Muscle of leg (tissue), 11 donors: Measurements from ENCODE around the gene ADCY2. TPM values are rescaled to one million over a fixed set of nuclear protein-coding genes. Genes with fewer than 3 reads are reported as not detected.

Source experiments
- DNase-seq: peaks from one replicate; pipeline ENCODE4 v3.0.0; 2013
- H3K27ac ChIP-seq: one replicate; pipeline ENCODE4 v1.5.1; 2013; ENCODE audit warnings: mild to moderate bottlenecking, low read length, control low read depth
- H3K27me3 ChIP-seq: one replicate; pipeline ENCODE4 v1.6.1; 2013; ENCODE audit warnings: low read length; ENCODE audit not compliant: control insufficient read depth, insufficient read depth
- H3K36me3 ChIP-seq: one replicate; pipeline ENCODE4 v1.6.1; 2013; ENCODE audit warnings: low read length; ENCODE audit not compliant: control insufficient read depth, insufficient read depth
- H3K4me1 ChIP-seq: one replicate; pipeline ENCODE4 v1.6.1; 2013; ENCODE audit warnings: low read length; ENCODE audit not compliant: control insufficient read depth, insufficient read depth
- H3K4me3 ChIP-seq: one replicate; pipeline ENCODE4 v1.5.1; 2013; ENCODE audit warnings: low read length, control low read depth
- H3K9me3 ChIP-seq: replicated peaks from 2 replicates; pipeline ENCODE4 v1.6.1; 2013; ENCODE audit warnings: low read depth, low read length; ENCODE audit not compliant: control insufficient read depth
- WGBS: methylation state at CpG from one replicate; pipeline ENCODE4 v1.1.5; 2013; ENCODE audit warnings: missing lambda C conversion rate; ENCODE audit not compliant: insufficient coverage; 5-methylcytosine and 5-hydroxymethylcytosine counted together
- polyA plus RNA-seq, 8 donors: library from polyadenylated mRNA; unstranded; fragments of 120-200 nt; gene quantifications; one replicate each; pipeline versions ENCODE4 v1.2.1 to v1.2.3, GENCODE V29; 2013; ENCODE audit warnings: inconsistent platforms in 1 of 8, low replicate concordance in 1 of 8; ENCODE audit not compliant: insufficient read length in 8 of 8, insufficient read depth in 1 of 8
- total RNA-seq: library from RNA; stranded (reverse); fragments of 120-200 nt; gene quantifications from one replicate; pipeline ENCODE4 v1.2.4, GENCODE V29; 2013

ADCY2 gene
- total and polyA plus RNA-seq, 9 donors: 17.5 to 45.9 (median 30.0) TPM

DNA sequence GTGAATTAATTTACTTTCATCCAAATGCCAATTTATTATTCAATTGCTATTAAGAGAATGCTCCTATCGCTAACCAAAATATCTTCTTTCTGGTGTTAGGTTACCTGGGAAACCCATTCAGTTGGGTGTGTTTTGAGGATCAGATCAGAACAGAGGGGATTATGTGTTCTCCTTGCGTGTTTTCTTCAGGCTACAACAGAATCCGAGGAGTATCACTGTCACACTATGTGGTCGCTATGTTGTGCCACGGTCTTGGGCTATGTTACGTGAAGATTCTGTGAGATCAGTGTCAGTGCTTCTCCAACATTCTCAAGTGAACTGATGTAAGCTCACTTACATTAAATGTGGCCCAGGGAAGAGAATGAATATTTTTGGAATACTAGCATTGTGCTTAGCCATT is 39.0 kb downstream of the ADCY2 start:
- 85% methylated on average over 2 of the region's 6 CpGs for WGBS
- H3K27me3 ChIP-seq: no peaks in the 10 kb centered on the region
- no peaks in the 10 kb centered on the region for H3K36me3 ChIP-seq
- no peaks in the 10 kb centered on the region for H3K9me3 ChIP-seq
- no peak overlapping the region for H3K27ac ChIP-seq
- H3K4me3 ChIP-seq: no peak overlapping the region
- peaks cover 3% of the 10 kb centered on the region for H3K4me1 ChIP-seq
- no peak for DNase-seq

DNA sequence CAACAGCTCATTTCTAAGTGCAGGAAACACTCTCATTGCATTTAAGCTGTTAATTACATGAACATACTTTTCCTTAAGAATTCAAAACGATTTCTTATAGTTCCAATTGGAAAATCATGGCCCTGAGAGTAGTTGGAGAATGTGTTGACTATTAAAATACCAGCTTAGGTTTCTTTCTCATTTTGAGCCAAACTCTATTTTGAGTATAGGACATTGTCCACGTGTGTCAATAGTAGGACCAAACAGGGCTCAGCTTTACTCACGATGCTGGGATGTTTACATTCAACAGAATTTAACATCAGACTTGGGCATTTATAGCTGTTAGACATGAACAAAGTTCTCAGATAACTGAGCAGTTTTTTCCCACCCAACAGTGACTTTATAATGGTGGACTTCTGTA is 39.6 kb downstream of the ADCY2 start:
- WGBS: no CpG with 5 or more reads among the region's 3 CpGs
- Histone ChIP-seq H3K27me3 (no peaks in the 10 kb centered on the region), H3K36me3 (no peaks in the 10 kb centered on the region), H3K4me3 (no peak overlapping the region), H3K9me3 (no peaks in the 10 kb centered on the region), H3K27ac (no peak overlapping the region), H3K4me1 (peaks cover 3% of the 10 kb centered on the region)
- no peak for DNase-seq

DNA sequence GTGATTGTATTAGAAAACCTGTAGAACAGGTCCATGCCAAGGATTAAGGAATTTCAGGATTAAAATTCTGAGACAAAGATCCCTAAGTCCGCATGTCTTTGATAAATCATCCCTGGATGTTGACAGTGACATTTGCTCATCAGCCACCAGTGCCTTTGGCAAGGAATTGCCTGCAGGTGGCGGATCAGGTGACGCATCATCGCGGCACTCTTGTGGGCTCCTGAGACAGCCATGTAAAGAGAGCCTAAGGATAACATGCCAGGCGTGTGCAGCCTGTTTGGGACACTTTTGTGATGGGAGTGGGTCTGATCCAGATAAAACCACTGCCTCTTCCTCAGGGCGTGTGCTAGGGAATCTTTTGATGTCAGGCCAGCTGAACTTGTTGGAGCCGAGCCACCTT is 40.6 kb downstream of the ADCY2 start:
- H3K27ac ChIP-seq: no peak overlapping the region
- H3K4me3 ChIP-seq: no peak overlapping the region
- peaks cover 3% of the 10 kb centered on the region for H3K4me1 ChIP-seq
- peak; percentile 47 for DNase-seq
- no peaks in the 10 kb centered on the region for H3K27me3 ChIP-seq
- H3K36me3 ChIP-seq: no peaks in the 10 kb centered on the region
- WGBS: 79% methylated on average over 5 of the region's 8 CpGs
- H3K9me3 ChIP-seq: no peaks in the 10 kb centered on the region

DNA sequence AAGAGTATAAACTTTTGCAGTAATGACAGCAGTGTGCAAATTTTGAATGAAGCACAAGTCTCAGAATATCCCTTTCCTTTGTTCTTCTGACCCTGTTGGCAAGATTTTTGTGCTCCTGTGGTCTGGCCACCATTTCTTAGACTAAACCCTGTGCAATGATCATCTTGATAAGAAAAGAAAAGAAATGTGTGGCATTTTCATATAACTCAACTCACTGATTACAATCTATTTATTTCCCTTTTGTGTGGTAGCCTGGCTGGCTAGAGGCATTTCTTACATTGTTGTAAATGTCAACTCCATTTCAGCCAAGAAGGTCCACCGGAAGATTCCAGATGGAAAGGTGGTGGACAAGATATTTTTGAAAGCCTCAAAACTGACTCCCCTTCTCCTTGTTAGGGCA is 41.9 kb downstream of the ADCY2 start:
- DNase-seq: no peak
- no CpG with 5 or more reads among the region's 1 CpG for WGBS
- H3K36me3 ChIP-seq: no peaks in the 10 kb centered on the region
- H3K4me1 ChIP-seq: peaks cover 3% of the 10 kb centered on the region
- H3K27me3 ChIP-seq: no peaks in the 10 kb centered on the region
- no peak overlapping the region for H3K27ac ChIP-seq
- H3K4me3 ChIP-seq: no peak overlapping the region
- H3K9me3 ChIP-seq: no peaks in the 10 kb centered on the region

- H3K4me3 ChIP-seq: no peak overlapping the region
- H3K9me3 ChIP-seq: no peaks in the 10 kb centered on the region
- H3K4me1 ChIP-seq: no peaks in the 10 kb centered on the region
- H3K36me3 ChIP-seq: no peaks in the 10 kb centered on the region
- WGBS: no CpG with 5 or more reads among the region's 2 CpGs
- no peak overlapping the region for H3K27ac ChIP-seq
- H3K27me3 ChIP-seq: no peaks in the 10 kb centered on the region
- no peak for DNase-seq
Observed at GRCh38 chr5:7445068-7445467, 49.1 kb downstream of the ADCY2 start.

- no peaks in the 10 kb centered on the region for H3K36me3 ChIP-seq
- no CpG with 5 or more reads among the region's 2 CpGs for WGBS
- H3K4me1 ChIP-seq: no peaks in the 10 kb centered on the region
- H3K9me3 ChIP-seq: no peaks in the 10 kb centered on the region
- DNase-seq: no peak
- no peak overlapping the region for H3K4me3 ChIP-seq
- no peaks in the 10 kb centered on the region for H3K27me3 ChIP-seq
- no peak overlapping the region for H3K27ac ChIP-seq
Observed at GRCh38 chr5:7445831-7446230, 49.9 kb downstream of the ADCY2 start.

- H3K4me3 ChIP-seq: no peak overlapping the region
- no peak overlapping the region for H3K27ac ChIP-seq
- no peaks in the 10 kb centered on the region for H3K4me1 ChIP-seq
- H3K36me3 ChIP-seq: no peaks in the 10 kb centered on the region
- H3K27me3 ChIP-seq: no peaks in the 10 kb centered on the region
- no peaks in the 10 kb centered on the region for H3K9me3 ChIP-seq
- WGBS: 74% methylated on average over 8 of the region's 8 CpGs
- no peak for DNase-seq
Observed at GRCh38 chr5:7446913-7447312, 51.0 kb downstream of the ADCY2 start.

DNA sequence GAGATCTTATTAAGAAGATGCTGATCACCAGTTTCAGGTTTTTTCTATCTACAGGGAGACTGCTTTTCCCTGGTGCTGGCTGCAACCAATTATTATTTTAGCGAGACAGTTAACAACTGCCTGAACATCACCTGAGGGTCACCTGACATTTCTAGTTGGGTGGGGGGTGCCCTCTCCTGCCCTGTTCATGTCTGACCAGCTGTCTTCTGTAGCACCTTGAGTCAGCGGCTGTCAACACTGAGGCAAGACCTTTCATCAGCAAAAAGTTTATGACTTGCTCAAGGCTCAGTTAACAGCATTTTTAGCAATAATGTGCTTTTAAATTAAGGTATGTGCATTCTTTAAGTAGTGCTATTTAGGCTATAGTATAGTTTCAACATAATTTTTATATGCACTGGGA is 58.0 kb downstream of the ADCY2 start:
- Histone ChIP-seq H3K4me3 (no peak overlapping the region), H3K27me3 (no peaks in the 10 kb centered on the region), H3K9me3 (no peaks in the 10 kb centered on the region), H3K4me1 (no peaks in the 10 kb centered on the region), H3K36me3 (no peaks in the 10 kb centered on the region), H3K27ac (no peak overlapping the region)
- 100% methylated on average over 1 of the region's 2 CpGs for WGBS
- no peak for DNase-seq

DNA sequence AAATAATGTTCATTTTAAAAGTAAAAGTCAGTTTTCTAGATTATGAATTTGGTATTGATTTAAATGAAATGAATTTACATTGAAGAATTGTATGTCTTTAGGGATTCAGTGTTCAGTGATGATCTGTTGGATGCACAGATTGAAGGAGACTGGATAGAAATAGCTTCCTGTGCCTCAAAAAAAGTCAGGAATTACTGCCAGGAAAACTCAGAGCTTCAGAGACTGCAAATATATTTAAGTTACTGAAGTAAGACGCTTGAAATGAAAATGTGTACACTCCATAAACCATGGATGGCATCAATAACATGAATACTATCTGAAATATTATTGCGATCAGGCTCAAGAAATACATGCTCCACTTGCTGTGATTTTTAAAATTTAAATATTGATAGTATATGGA is 60.3 kb downstream of the ADCY2 start:
- no peak overlapping the region for H3K27ac ChIP-seq
- H3K4me3 ChIP-seq: no peak overlapping the region
- WGBS: no CpG with 5 or more reads among the region's 2 CpGs
- no peaks in the 10 kb centered on the region for H3K27me3 ChIP-seq
- no peaks in the 10 kb centered on the region for H3K9me3 ChIP-seq
- H3K4me1 ChIP-seq: no peaks in the 10 kb centered on the region
- no peaks in the 10 kb centered on the region for H3K36me3 ChIP-seq
- DNase-seq: peak; percentile 53

GRCh38 chr5:7461371-7461770 is 65.4 kb downstream of the ADCY2 start:
- H3K4me3 ChIP-seq: no peak overlapping the region
- no peaks in the 10 kb centered on the region for H3K27me3 ChIP-seq
- no peak overlapping the region for H3K27ac ChIP-seq
- no CpG with 5 or more reads among the region's 1 CpG for WGBS
- H3K9me3 ChIP-seq: no peaks in the 10 kb centered on the region
- DNase-seq: peak; percentile 46
- no peaks in the 10 kb centered on the region for H3K4me1 ChIP-seq
- no peaks in the 10 kb centered on the region for H3K36me3 ChIP-seq

GRCh38 chr5:7462758-7463157 is 66.8 kb downstream of the ADCY2 start:
- Histone ChIP-seq H3K27me3 (no peaks in the 10 kb centered on the region), H3K4me1 (no peaks in the 10 kb centered on the region), H3K27ac (no peak overlapping the region), H3K9me3 (no peaks in the 10 kb centered on the region), H3K36me3 (no peaks in the 10 kb centered on the region), H3K4me3 (no peak overlapping the region)
- no peak for DNase-seq
- WGBS: no CpG with 5 or more reads among the region's 1 CpG
